Stomach (tissue), 9 donors: ENCODE results near the gene SORCS2. TPM values are rescaled to one million over a fixed set of nuclear protein-coding genes. Genes with fewer than 3 reads are reported as not detected.

ENCODE experiments used
- DNase-seq, 2 donors: peaks; one replicate each; pipeline versions ENCODE4 v3.0.0 to v3.0.0-alpha.2; 2013 to 2019
- H3K27ac ChIP-seq, 5 donors: fragments of 200-600 bp in 4 of 5; sonication (generic) in 4 of 5; one replicate each; pipeline ENCODE4 v1.5.1; 2013 to 2019; ENCODE audit warnings: mild to moderate bottlenecking in 1 of 5, moderate library complexity in 1 of 5
- H3K27me3 ChIP-seq, 3 donors: fragments of 200-600 bp; sonication (generic); one replicate each; pipeline ENCODE4 v1.5.1; 2017 to 2019; ENCODE audit warnings: mixed run types in 1 of 3
- H3K36me3 ChIP-seq, 4 donors: fragments of 200-600 bp; sonication (generic); 1 replicate in 3 of 4; 2 replicates in 1 of 4; pipeline ENCODE4 v1.5.1; 2016 to 2019
- H3K4me1 ChIP-seq, 4 donors: fragments of 200-600 bp; sonication (generic); one replicate each; pipeline ENCODE4 v1.5.1; 2016 to 2019
- H3K4me3 ChIP-seq, 4 donors: fragments of 200-600 bp; sonication (generic) in 3 of 4; one replicate each; pipeline ENCODE4 v1.5.1; 2016 to 2019; ENCODE audit warnings: mild to moderate bottlenecking in 1 of 4
- H3K9me3 ChIP-seq, 4 donors: fragments of 200-600 bp; sonication (generic); one replicate each; pipeline ENCODE4 v1.5.1; 2016 to 2019
- CTCF ChIP-seq, 7 experiments: fragments of 450-650 bp in 4 of 7; fragments of 200-600 bp in 3 of 7; sonication (generic) in 3 of 7; IDR thresholded peaks; one replicate each; pipeline ENCODE4 v1.5.1; 2016 to 2019; ENCODE audit warnings: antibody characterized with exemption in 7 of 7, control low read depth in 2 of 7, mild to moderate bottlenecking in 1 of 7
- EP300 ChIP-seq: sonication (generic); formaldehyde crosslinking; IDR thresholded peaks from one replicate; pipeline ENCODE4 v1.6.1; 2017; ENCODE audit warnings: antibody characterized with exemption
- POLR2A ChIP-seq, 4 donors: fragments of 450-650 bp; IDR thresholded peaks; one replicate each; pipeline ENCODE4 v1.6.1; 2016; ENCODE audit warnings: antibody characterized with exemption in 4 of 4, control low read depth in 2 of 4, mild to moderate bottlenecking in 1 of 4, moderate library complexity in 1 of 4
- POLR2AphosphoS5 ChIP-seq, 3 donors: sonication (generic); formaldehyde crosslinking; IDR thresholded peaks; one replicate each; pipeline ENCODE4 v1.6.1; 2016; ENCODE audit warnings: antibody characterized with exemption in 3 of 3
- WGBS, 5 donors: extraction: QIAGEN DNeasy Blood & Tissue Kit in 3 of 5; methylation state at CpG; one replicate each; pipeline versions ENCODE4 v1.1.5 to v1.1.7; 2013 to 2018; 5-methylcytosine and 5-hydroxymethylcytosine counted together
- intact Hi-C: fragments of 100-400 bp; cut with DNase I; formaldehyde crosslinking; loops from one replicate; pipeline ENCODE4 v1.15.1; 2023; ENCODE audit warnings: low total_unique reads
- polyA plus RNA-seq, 3 donors: library from polyadenylated mRNA; stranded (reverse); fragments of 200-250 nt; gene quantifications; one replicate each; pipeline ENCODE4 v1.2.3, GENCODE V29; 2013
- total RNA-seq, 5 donors: library from RNA; depleted of rRNA; stranded (reverse); fragments of >200 nt; gene quantifications; one replicate each; pipeline versions ENCODE4 v1.1.0 to v1.2.3, GENCODE V29; 2014 to 2016
- donor health status: healthy with polysubstance abuse.
- donor health status: Bipolar disorder and iron deficiency.
- donor health status: healthy.

SORCS2 gene
- total and polyA plus RNA-seq, 8 donors: under 0.01 to 13.0 (median 0.50) TPM; not detected in 1

- Histone ChIP-seq H3K27ac (no peak overlapping the region), H3K9me3 (no peaks in the 10 kb centered on the region), H3K27me3 (peaks cover 0 to 20% (median 6%) of the 10 kb centered on the region in 3 donors), H3K36me3 (no peaks in the 10 kb centered on the region), H3K4me3 (no peak overlapping the region), H3K4me1 (no peaks in the 10 kb centered on the region)
- no peak for DNase-seq
- WGBS, 5 donors: 76 to 88% (median 82%) methylated on average over 5 to 8 of the region's 8 CpGs
- TF ChIP-seq CTCF (IDR thresholded peaks at IDR 0.05) (no peak), POLR2AphosphoS5 (IDR thresholded peaks at IDR 0.05) (no peak), POLR2A (IDR thresholded peaks at IDR 0.05) (no peak), EP300 (no peak)
- intact Hi-C loops: no loop called here
These were observed 467.3 kb downstream of the SORCS2 start for GRCh38 chr4:7659429-7660175.

- H3K4me1 ChIP-seq: no peaks in the 10 kb centered on the region
- intact Hi-C loops: no loop called here
- DNase-seq: no peak
- 72 to 79% (median 76%) methylated on average over 14 of the region's 14 CpGs for WGBS, 5 donors
- peaks cover 0 to 12% (median 2%) of the 10 kb centered on the region in 3 donors for H3K27me3 ChIP-seq
- H3K27ac ChIP-seq: no peak overlapping the region
- H3K36me3 ChIP-seq: no peaks in the 10 kb centered on the region
- H3K9me3 ChIP-seq: no peaks in the 10 kb centered on the region
- no peak overlapping the region for H3K4me3 ChIP-seq
- TF ChIP-seq POLR2AphosphoS5 (IDR thresholded peaks at IDR 0.05) (no peak), EP300 (no peak), CTCF (IDR thresholded peaks at IDR 0.05) (no peak), POLR2A (IDR thresholded peaks at IDR 0.05) (no peak)
These were observed 468.1 kb downstream of the SORCS2 start for GRCh38 chr4:7660176-7661039.

GRCh38 chr4:7661066-7661748, 468.9 kb downstream of the SORCS2 start:
- Histone ChIP-seq H3K4me3 (no peak overlapping the region), H3K4me1 (no peaks in the 10 kb centered on the region), H3K36me3 (no peaks in the 10 kb centered on the region), H3K9me3 (no peaks in the 10 kb centered on the region), H3K27ac (no peak overlapping the region), H3K27me3 (peaks cover 0 to 4% (median 0%) of the 10 kb centered on the region in 3 donors)
- intact Hi-C loops: no loop called here
- no peak for DNase-seq
- no peak for TF ChIP-seq EP300
- no peak for TF ChIP-seq CTCF (IDR thresholded peaks at IDR 0.05)
- no peak for TF ChIP-seq POLR2A (IDR thresholded peaks at IDR 0.05)
- no peak for TF ChIP-seq POLR2AphosphoS5 (IDR thresholded peaks at IDR 0.05)
- 76 to 87% (median 81%) methylated on average over 12 to 23 of the region's 23 CpGs for WGBS, 5 donors

GRCh38 chr4:7661846-7662506, 469.6 kb downstream of the SORCS2 start:
- whole genome bisulfite sequencing, 5 donors: 60 to 100% (median 62%) methylated on average over 1 to 13 of the region's 13 CpGs

More at GRCh38 chr4:7661846-7662506, 469.6 kb downstream of the SORCS2 start:
- intact Hi-C loops: no loop called here
- Histone ChIP-seq H3K27ac (no peak overlapping the region), H3K27me3 (no peaks in the 10 kb centered on the region), H3K4me1 (no peaks in the 10 kb centered on the region), H3K4me3 (no peak overlapping the region), H3K36me3 (no peaks in the 10 kb centered on the region), H3K9me3 (no peaks in the 10 kb centered on the region)
- TF ChIP-seq EP300 (no peak), CTCF (IDR thresholded peaks at IDR 0.05) (no peak), POLR2A (IDR thresholded peaks at IDR 0.05) (no peak)
- no peak for DNase-seq
